H1 (cell line): Measurements from ENCODE around the gene TNFRSF8. TPM values are rescaled to one million over a fixed set of nuclear protein-coding genes. Genes with fewer than 3 reads are reported as not detected.

Source experiments
- CTCF ChIA-PET: fragments of 300-600 bp; sonication (Branson Sonifier 250); formaldehyde crosslinking; loops from one replicate; lab custom pipeline; 2021; ENCODE audit not compliant: partially characterized antibody; lab: Charles Lee
- POLR2A ChIA-PET: fragments of 300-600 bp; sonication (Branson Sonifier 250); formaldehyde crosslinking; loops from one replicate; lab custom pipeline; 2021; ENCODE audit warnings: inconsistent platforms; ENCODE audit not compliant: partially characterized antibody; lab: Charles Lee
- DNase-seq, 2 experiments: peaks; one replicate each; pipeline versions ENCODE4 v3.0.0 to v3.0.0-alpha.2; 2010 to 2022; ENCODE audit warnings: low spot score in 2 of 2, low read depth in 1 of 2, mixed read lengths in 1 of 2
- FAIRE-seq: peaks from 2 replicates; lab custom pipeline; 2011; peaks lifted over from hg19 to GRCh38; lab: Jason Lieb, UNC
- H2AFZ ChIP-seq: 2 replicates; pipeline ENCODE4 v1.8.1; 2012; ENCODE audit warnings: low read length, inconsistent platforms
- H2AK5ac ChIP-seq: 2 replicates; pipeline ENCODE4 v1.6.1; 2013; ENCODE audit warnings: low read depth, low read length
- H2BK120ac ChIP-seq: replicated peaks from 2 replicates; pipeline ENCODE3; 2013; ENCODE audit warnings: low read depth, low read length, inconsistent platforms
- H2BK12ac ChIP-seq: 2 replicates; pipeline ENCODE4 v1.6.1; 2013; ENCODE audit warnings: low read depth, low read length
- H2BK15ac ChIP-seq: 2 replicates; pipeline ENCODE4 v1.6.1; 2013; ENCODE audit warnings: low read length
- H2BK20ac ChIP-seq: 2 replicates; pipeline ENCODE4 v1.6.1; 2013; ENCODE audit warnings: low read length
- H2BK5ac ChIP-seq: 2 replicates; pipeline ENCODE4 v1.6.1; 2013; ENCODE audit warnings: low read depth, low read length
- H3K14ac ChIP-seq: 2 replicates; pipeline ENCODE4 v1.6.1; 2013; ENCODE audit warnings: inconsistent platforms; ENCODE audit not compliant: insufficient read length
- H3K18ac ChIP-seq: 2 replicates; pipeline ENCODE4 v1.6.1; 2013; ENCODE audit warnings: low read length; ENCODE audit errors: extremely low read depth
- H3K23ac ChIP-seq: 2 replicates; pipeline ENCODE4 v1.6.1; 2013; ENCODE audit warnings: inconsistent platforms; ENCODE audit not compliant: insufficient read length
- H3K23me2 ChIP-seq: 2 replicates; pipeline ENCODE4 v1.6.1; 2013; ENCODE audit warnings: low read depth, low read length
- H3K27ac ChIP-seq: 2 replicates; pipeline ENCODE4 v1.6.1; 2011; ENCODE audit warnings: low read depth, low read length, inconsistent platforms
- H3K27me3 ChIP-seq, 4 experiments: replicated peaks in 1 of 4; 1 replicate in 1 of 4; 2 replicates in 3 of 4; pipeline versions ENCODE4 v1.6.1 to v1.8.1; 2011 to 2013; ENCODE audit warnings: low read length in 3 of 4, mild to moderate bottlenecking in 3 of 4, inconsistent platforms in 2 of 4, mixed read lengths in 2 of 4, moderate library complexity in 1 of 4; ENCODE audit not compliant: control insufficient read depth in 3 of 4, insufficient read depth in 3 of 4; ENCODE audit errors: extremely low read depth in 1 of 4
- H3K36me3 ChIP-seq, 4 experiments: 2 replicates each; pipeline versions ENCODE4 v1.6.1 to v1.8.1; 2011 to 2013; ENCODE audit warnings: mild to moderate bottlenecking in 4 of 4, low read length in 3 of 4, moderate library complexity in 2 of 4, control low read depth in 1 of 4, inconsistent platforms in 1 of 4; ENCODE audit not compliant: insufficient read depth in 4 of 4, control insufficient read depth in 2 of 4
- H3K4ac ChIP-seq: replicated peaks from 2 replicates; pipeline ENCODE3; 2013; ENCODE audit warnings: low read length, low read depth, mixed read lengths, inconsistent platforms; ENCODE audit not compliant: insufficient read length
- H3K4me1 ChIP-seq, 4 experiments: replicated peaks in 1 of 4; 1 replicate in 1 of 4; 2 replicates in 3 of 4; pipeline versions ENCODE4 v1.6.1 to v1.8.1; 2011 to 2013; ENCODE audit warnings: low read length in 3 of 4, inconsistent platforms in 2 of 4, mixed read lengths in 1 of 4; ENCODE audit not compliant: insufficient read depth in 4 of 4, control insufficient read depth in 3 of 4
- H3K4me2 ChIP-seq, 2 experiments: 2 replicates each; pipeline versions ENCODE4 v1.6.1 to v1.8.1; 2011 to 2013; ENCODE audit warnings: low read depth in 2 of 2, low read length in 2 of 2, control low read depth in 1 of 2, inconsistent platforms in 1 of 2, mild to moderate bottlenecking in 1 of 2; ENCODE audit not compliant: insufficient read depth in 1 of 2
- H3K4me3 ChIP-seq, 4 experiments: fragments of 200-600, 300-600 bp in 1 of 4; sonication (generic), shearing (Covaris generic), sonication (Bioruptor Twin) in 1 of 4; 2 replicates each; pipeline versions ENCODE4 v1.5.1 to v1.8.1; 2011 to 2016; ENCODE audit warnings: low read length in 4 of 4, low read depth in 3 of 4, control low read depth in 2 of 4, inconsistent platforms in 2 of 4, mild to moderate bottlenecking in 2 of 4, mixed read lengths in 1 of 4, moderate library complexity in 1 of 4; ENCODE audit not compliant: insufficient read depth in 2 of 4; ENCODE audit errors: extremely low read depth in 1 of 4
- H3K56ac ChIP-seq: replicated peaks from 2 replicates; pipeline ENCODE3; 2013; ENCODE audit warnings: low read depth, mild to moderate bottlenecking, mixed read lengths, low read length, inconsistent platforms; ENCODE audit not compliant: insufficient read length
- H3K79me1 ChIP-seq: 2 replicates; pipeline ENCODE4 v1.6.1; 2013; ENCODE audit warnings: low read depth, low read length, control low read depth
- H3K79me2 ChIP-seq, 2 experiments: 2 replicates each; pipeline versions ENCODE4 v1.6.1 to v1.8.1; 2012 to 2013; ENCODE audit warnings: low read length in 2 of 2, mild to moderate bottlenecking in 2 of 2, inconsistent platforms in 1 of 2; ENCODE audit not compliant: insufficient read depth in 2 of 2, control insufficient read depth in 1 of 2
- H3K9ac ChIP-seq, 4 experiments: replicated peaks in 1 of 4; 1 replicate in 1 of 4; 2 replicates in 3 of 4; pipeline versions ENCODE4 v1.6.1 to v1.8.1; 2011 to 2013; ENCODE audit warnings: low read depth in 3 of 4, low read length in 3 of 4, control low read depth in 2 of 4, mild to moderate bottlenecking in 2 of 4, moderate library complexity in 2 of 4, inconsistent platforms in 1 of 4; ENCODE audit errors: extremely low read depth in 1 of 4
- H3K9me3 ChIP-seq, 2 experiments: 2 replicates each; pipeline versions ENCODE4 v1.6.1 to v1.8.1; 2012 to 2013; ENCODE audit warnings: mild to moderate bottlenecking in 2 of 2, moderate library complexity in 2 of 2, control low read depth in 1 of 2, inconsistent platforms in 1 of 2, low read depth in 1 of 2, low read length in 1 of 2, mixed read lengths in 1 of 2; ENCODE audit not compliant: insufficient read depth in 2 of 2
- H4K20me1 ChIP-seq, 2 experiments: replicated peaks in 1 of 2; 2 replicates each; pipeline versions ENCODE3 to v1.8.1; 2011 to 2013; ENCODE audit warnings: inconsistent platforms in 2 of 2, low read length in 2 of 2, mild to moderate bottlenecking in 1 of 2; ENCODE audit not compliant: insufficient read depth in 2 of 2, control insufficient read depth in 1 of 2
- H4K5ac ChIP-seq: 2 replicates; pipeline ENCODE4 v1.6.1; 2013; ENCODE audit warnings: low read length, low read depth, mixed read lengths, inconsistent platforms; ENCODE audit not compliant: insufficient read length
- H4K8ac ChIP-seq: 2 replicates; pipeline ENCODE4 v1.8.0; 2013; ENCODE audit warnings: mild to moderate bottlenecking, moderate library complexity, low read length, inconsistent platforms; ENCODE audit not compliant: insufficient read depth; ENCODE audit errors: extremely low read depth
- H4K91ac ChIP-seq: replicated peaks from 2 replicates; pipeline ENCODE3; 2013; ENCODE audit warnings: low read length, mixed read lengths, inconsistent platforms; ENCODE audit not compliant: insufficient read length
- BCL11A ChIP-seq, 2 experiments: IDR thresholded peaks; one replicate each; pipeline ENCODE4 v1.6.1; 2011; ENCODE audit warnings: low read depth in 2 of 2, low read length in 2 of 2, mild to moderate bottlenecking in 2 of 2
- KDM1A ChIP-seq: fragments of 200-600, 300-600 bp; sonication (generic); IDR thresholded peaks from 2 replicates; pipeline ENCODE4 v1.7.1; 2016; ENCODE audit warnings: mild to moderate bottlenecking, low read length, borderline replicate concordance
- MAFK ChIP-seq: IDR thresholded peaks from 2 replicates; pipeline ENCODE4 v1.6.1; 2012; ENCODE audit warnings: low read depth, mild to moderate bottlenecking, improper control_type of control experiment, low read length
- TAF7 ChIP-seq: optimal IDR thresholded peaks from 2 replicates; pipeline ENCODE3; 2011; ENCODE audit warnings: low read depth, mild to moderate bottlenecking, inconsistent platforms, low read length, moderate library complexity, borderline replicate concordance
- WGBS, 2 experiments: shearing (Covaris generic) in 1 of 2; methylation state at CpG; one replicate each; pipeline versions ENCODE4 v1.1.6 to v1.1.7; 2013 to 2015; ENCODE audit warnings: low lambda C conversion rate in 2 of 2, mixed read lengths in 2 of 2, inconsistent platforms in 1 of 2, low coverage in 1 of 2, missing lambda C conversion rate in 1 of 2; ENCODE audit not compliant: insufficient replicate concordance in 2 of 2, insufficient coverage in 1 of 2, insufficient read length in 1 of 2; ENCODE audit errors: extremely low coverage in 1 of 2, missing lambda C conversion rate in 1 of 2; 5-methylcytosine and 5-hydroxymethylcytosine counted together
- polyA plus RNA-seq, 7 experiments: library from polyadenylated mRNA; depleted of rRNA in 3 of 7; stranded (reverse) in 5 of 7; unstranded in 2 of 7; fragments of >200 nt in 5 of 7; fragments of 200-250 nt in 2 of 7; gene quantifications; 1 replicate in 5 of 7; 2 replicates in 1 of 7; 4 replicates in 1 of 7; pipeline versions ENCODE4 v1.2.1 to v1.2.3, GENCODE V29; 2011 to 2013; ENCODE audit warnings: missing spikeins in 2 of 7, mixed read lengths in 2 of 7
- total RNA-seq: library from RNA; stranded (reverse); fragmentation: NEBNext Ultra II Directional; extraction: Animal tissue kit (Norgen Biotek cat#: 25700); gene quantifications from 2 replicates; pipeline ENCODE4 v1.2.1, GENCODE V29; 2021

The TNFRSF8 gene
- total and polyA plus RNA-seq, 2 of the 8 experiments (the other 6 are each of a cell fraction or from before 2014, with no cell fraction given): 23.2 to 32.7 TPM

DNA sequence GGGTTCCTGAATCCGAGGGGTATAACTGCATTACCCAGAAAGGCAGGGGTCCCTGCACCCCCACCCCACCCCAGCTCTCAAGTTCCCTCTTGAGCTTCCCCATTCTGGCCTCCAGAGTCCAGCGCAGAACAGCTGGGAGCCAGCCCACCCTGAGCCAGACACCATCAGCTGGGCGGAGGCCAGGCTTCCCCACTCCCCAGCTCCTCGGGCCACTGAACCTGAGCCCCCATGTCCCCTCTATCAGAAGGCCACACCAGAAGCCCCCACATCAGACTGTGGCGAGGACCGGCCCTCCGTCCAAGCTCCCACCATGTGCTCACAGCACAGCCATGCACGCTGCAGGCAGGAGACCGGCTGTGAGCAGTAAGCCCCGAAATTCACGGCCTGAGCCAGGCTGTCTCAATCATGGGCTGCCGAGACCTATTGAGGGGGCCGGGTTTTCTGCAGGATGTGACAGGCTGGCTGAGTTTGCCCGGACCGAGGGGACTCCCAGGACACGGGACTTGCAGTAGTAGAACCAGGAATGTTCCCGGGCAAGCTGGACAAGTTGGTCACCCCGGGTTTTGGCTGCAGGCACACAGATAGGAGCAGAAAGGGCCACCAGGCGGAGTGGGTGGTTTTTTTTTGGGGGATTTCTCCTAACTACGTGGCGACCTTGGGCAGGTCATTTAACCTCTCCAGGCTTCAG is 78.2 kb downstream of the TNFRSF8 start:
- no peak overlapping the region for H3K4me2 ChIP-seq
- no peak overlapping the region for H4K91ac ChIP-seq
- H2BK15ac ChIP-seq: no peak overlapping the region
- H4K5ac ChIP-seq: no peak overlapping the region
- CTCF ChIA-PET: interaction anchor here (0.5 to 6.8 kb wide), 10 partner anchors 10 to 303 kb away, joined by 3 to 66 read pairs (median 3); no protein-coding TSS in a partner anchor
- no peaks in the 10 kb centered on the region for H3K9me3 ChIP-seq
- no peak overlapping the region for H2BK20ac ChIP-seq
- H3K23ac ChIP-seq: no peak overlapping the region
- no peaks in the 10 kb centered on the region for H3K23me2 ChIP-seq
- H2AFZ ChIP-seq: no peak overlapping the region
- no peak overlapping the region for H3K9ac ChIP-seq
- H3K14ac ChIP-seq: no peak overlapping the region
- no peaks in the 10 kb centered on the region for H3K79me2 ChIP-seq
- POLR2A ChIA-PET: interaction anchor here (1.6 kb wide), 1 partner anchor 17 kb away, joined by 8 read pairs; no protein-coding TSS in a partner anchor
- DNase-seq (no peak), FAIRE-seq (no peak)
- H3K56ac ChIP-seq: no peak overlapping the region
- no peak overlapping the region for H3K4ac ChIP-seq
- peaks cover 0 to 4% of the 10 kb centered on the region in 2 experiments for H4K20me1 ChIP-seq
- no peaks in the 10 kb centered on the region for H3K27me3 ChIP-seq
- 92% methylated on average over 21 of the region's 21 CpGs; no CpG with 5 or more reads in 1 of the 2 experiments for WGBS, 2 experiments
- TF ChIP-seq TAF7 (no peak), KDM1A (no peak), BCL11A (IDR thresholded peaks at IDR 0.05; ENCODE audit: low read depth in 2 of 2, low read length in 2 of 2) (no peak), MAFK (no peak)
- peaks cover 0 to under 1% (median 0%) of the 10 kb centered on the region in 4 experiments; a peak in 2 of 7 replicates for H3K4me1 ChIP-seq
- H3K79me1 ChIP-seq: no peaks in the 10 kb centered on the region
- no peak overlapping the region for H3K27ac ChIP-seq
- H3K36me3 ChIP-seq: peaks cover 0 to 4% (median 0%) of the 10 kb centered on the region in 4 experiments; a peak in 2 of 8 replicates
- no peak overlapping the region for H3K18ac ChIP-seq
- no peak overlapping the region for H2AK5ac ChIP-seq
- H3K4me3 ChIP-seq: no peak overlapping the region
- H2BK5ac ChIP-seq: no peak overlapping the region
- H2BK120ac ChIP-seq: no peak overlapping the region
- no peak overlapping the region for H2BK12ac ChIP-seq
- no peak overlapping the region for H4K8ac ChIP-seq
